Measurements from ENCODE around the gene PTPRQ. TPM values are rescaled to one million over a fixed set of nuclear protein-coding genes. Genes with fewer than 3 reads are reported as not detected.

The PTPRQ gene
- total RNA-seq, 1 experiment from 2014 or later: not detected

GRCh38 chr12:80707830-80708258, 263.8 kb downstream of the PTPRQ start:
- Mint-ChIP-seq H3K27ac (no peak overlapping the region), H3K27me3 (ENCODE audit: low read depth) (peaks cover 99% of the 10 kb centered on the region), H3K9me3 (no peaks in the 10 kb centered on the region), H3K4me3 (peak overlapping the region; percentile 72), H3K36me3 (no peaks in the 10 kb centered on the region), H3K4me1 (peaks cover 57% of the 10 kb centered on the region)
- no peak for DNase-seq (ENCODE audit: low spot score)
- ChIA-PET CTCF (interaction anchor here (0.7 to 1.7 kb wide), 6 partner anchors 9 to 227 kb away, joined by 3 to 14 read pairs (median 4); no protein-coding TSS in a partner anchor), POLR2A (no interaction called here)
- TF ChIP-seq ZNF138 (CRISPR knock-in tag; conservative IDR thresholded peaks at IDR 0.05) (no peak), ZNF416 (CRISPR knock-in tag; IDR thresholded peaks at IDR 0.05) (no peak), SMAD4 (CRISPR knock-in tag; IDR thresholded peaks at IDR 0.05) (no peak), FOXK1 (CRISPR knock-in tag; IDR thresholded peaks at IDR 0.05) (no peak), TEAD1 (CRISPR knock-in tag; IDR thresholded peaks at IDR 0.05) (no peak), RORB (CRISPR knock-in tag; IDR thresholded peaks at IDR 0.05) (no peak), JAZF1 (CRISPR knock-in tag; IDR thresholded peaks at IDR 0.05) (no peak)
- ATAC-seq: no peak

- ChIA-PET CTCF (interaction anchor here (0.7 to 1.7 kb wide), 7 partner anchors 9 to 621 kb away, joined by 3 to 14 read pairs (median 4); no protein-coding TSS in a partner anchor), POLR2A (no interaction called here)
- Mint-ChIP-seq H3K4me3 (peak overlapping the region; percentile 72), H3K4me1 (peaks cover 56% of the 10 kb centered on the region), H3K27ac (no peak overlapping the region), H3K27me3 (ENCODE audit: low read depth) (peaks cover 98% of the 10 kb centered on the region), H3K36me3 (no peaks in the 10 kb centered on the region), H3K9me3 (no peaks in the 10 kb centered on the region)
- peak; percentile 70 for ATAC-seq
- no peak for TF ChIP-seq ZNF416 (CRISPR knock-in tag; IDR thresholded peaks at IDR 0.05)
- peak; percentile 96 for TF ChIP-seq ETV6 (CRISPR knock-in tag; IDR thresholded peaks at IDR 0.05)
- TF ChIP-seq NR1H2 (CRISPR knock-in tag; IDR thresholded peaks at IDR 0.05): no peak
- no peak for TF ChIP-seq ESRRA (CRISPR knock-in tag; IDR thresholded peaks at IDR 0.05; ENCODE audit: borderline replicate concordance)
- TF ChIP-seq HMGXB4 (CRISPR knock-in tag; IDR thresholded peaks at IDR 0.05): peak; percentile 40; the same call in 1 of the 2 replicates
- no peak for TF ChIP-seq ARID4B (CRISPR knock-in tag; IDR thresholded peaks at IDR 0.05; ENCODE audit: borderline replicate concordance)
- TF ChIP-seq ZNF263 (CRISPR knock-in tag; IDR thresholded peaks at IDR 0.05; ENCODE audit: low read depth): no peak
- no peak for TF ChIP-seq USF1 (CRISPR knock-in tag; IDR thresholded peaks at IDR 0.05)
- no peak for TF ChIP-seq ERG (CRISPR knock-in tag; IDR thresholded peaks at IDR 0.05)
- DNase-seq (ENCODE audit: low spot score): peak; percentile 68
Observed at GRCh38 chr12:80708259-80708974, 264.4 kb downstream of the PTPRQ start.
